Lower leg skin (tissue), 3 donors: ENCODE results near the gene PVALB.

Experiments used
- CTCF ChIP-seq, 3 donors: fragments of 450-650 bp; IDR thresholded peaks; one replicate each; pipeline ENCODE4 v1.5.1; 2016; ENCODE audit warnings: antibody characterized with exemption in 3 of 3, mild to moderate bottlenecking in 3 of 3, moderate library complexity in 2 of 3
- POLR2A ChIP-seq, 2 donors: fragments of 450-650 bp; IDR thresholded peaks; one replicate each; pipeline ENCODE4 v1.6.1; 2016 to 2017; ENCODE audit warnings: antibody characterized with exemption in 2 of 2, mild to moderate bottlenecking in 1 of 2, moderate library complexity in 1 of 2

- no peak for TF ChIP-seq CTCF (IDR thresholded peaks at IDR 0.05)
- TF ChIP-seq POLR2A (IDR thresholded peaks at IDR 0.05) = no peak
Observed at GRCh38 chr22:36753916-36754315, 62.9 kb downstream of the PVALB start.
